AG04450 (cell line): ENCODE data around the gene RPH3AL. TPM values are rescaled to one million over a fixed set of nuclear protein-coding genes. Genes with fewer than 3 reads are reported as not detected.
"Not testable (repeated sequence)": the region's sequence is repeated elsewhere in the genome, so short reads cannot be mapped to it uniquely, and the experiment has no call there.

Experiments used
- CTCF ChIA-PET: fragments of 300-600, 350-600 bp; formaldehyde crosslinking; extraction: SDS; loops from one replicate; lab custom pipeline; 2022; ENCODE audit warnings: antibody characterized with exemption, inconsistent platforms; lab: Charles Lee
- POLR2A ChIA-PET: fragments of 350-600 bp; formaldehyde crosslinking; extraction: SDS; loops from one replicate; lab custom pipeline; 2021; ENCODE audit warnings: antibody characterized with exemption, inconsistent platforms; lab: Yijun Ruan, JAX
- DNase-seq: peaks from one replicate; pipeline ENCODE4 v3.0.0-alpha.2; 2011; ENCODE audit warnings: low read depth, low spot score
- H3K27ac ChIP-seq: one replicate; pipeline ENCODE4 v1.5.1; 2012; ENCODE audit warnings: low read depth, low read length, control low read depth
- H3K27me3 ChIP-seq: one replicate; pipeline ENCODE4 v1.6.0; 2012; ENCODE audit warnings: low read length; ENCODE audit not compliant: control insufficient read depth, insufficient read depth
- H3K4me3 ChIP-seq: 2 replicates; pipeline ENCODE4 v1.5.1; 2011; ENCODE audit warnings: mild to moderate bottlenecking, low read depth, low read length, control low read depth
- H3K9me3 ChIP-seq: 2 replicates; pipeline ENCODE4 v1.5.1; 2012; ENCODE audit warnings: low read length; ENCODE audit not compliant: control insufficient read depth, insufficient read depth
- CTCF ChIP-seq: IDR thresholded peaks from 2 replicates; pipeline ENCODE4 v1.5.1; 2011; ENCODE audit warnings: low read depth, low read length, control low read depth, inconsistent platforms
- polyA plus RNA-seq: library from polyadenylated mRNA; depleted of rRNA; stranded (reverse); fragments of >200 nt; gene quantifications from 2 replicates; pipeline ENCODE4 v1.2.3, GENCODE V29; 2011

RPH3AL gene
- polyA plus RNA-seq, 1 experiment: 1.3 TPM

- no peak overlapping the region for H3K27ac ChIP-seq
- POLR2A ChIA-PET: no interaction called here
- H3K9me3 ChIP-seq: peaks cover 45% of the 10 kb centered on the region
- H3K27me3 ChIP-seq: no peaks in the 10 kb centered on the region
- CTCF ChIA-PET: no interaction called here
- no peak overlapping the region for H3K4me3 ChIP-seq
- DNase-seq: no peak
- no peak for TF ChIP-seq CTCF
Measured at GRCh38 chr17:247767-248166, 104.8 kb downstream of the RPH3AL start.

- DNase-seq: no peak
- ChIA-PET POLR2A (no interaction called here), CTCF (no interaction called here)
- no peak overlapping the region for H3K27ac ChIP-seq
- H3K9me3 ChIP-seq: peaks cover 45% of the 10 kb centered on the region
- TF ChIP-seq CTCF: no peak
- H3K4me3 ChIP-seq: no peak overlapping the region
- H3K27me3 ChIP-seq: no peaks in the 10 kb centered on the region
Measured at GRCh38 chr17:246851-247421, 105.7 kb downstream of the RPH3AL start.

GRCh38 chr17:246226-246625, 106.4 kb downstream of the RPH3AL start:
- Histone ChIP-seq H3K4me3 (no peak overlapping the region), H3K27me3 (no peaks in the 10 kb centered on the region), H3K9me3 (peaks cover 39% of the 10 kb centered on the region), H3K27ac (no peak overlapping the region)
- CTCF ChIA-PET: no interaction called here
- no peak for DNase-seq
- POLR2A ChIA-PET: no interaction called here
- TF ChIP-seq CTCF: no peak

GRCh38 chr17:245611-246010, 107.0 kb downstream of the RPH3AL start:
- POLR2A ChIA-PET: no interaction called here
- no peak for DNase-seq
- Histone ChIP-seq H3K27ac (no peak overlapping the region), H3K9me3 (peaks cover 34% of the 10 kb centered on the region), H3K4me3 (no peak overlapping the region), H3K27me3 (no peaks in the 10 kb centered on the region)
- CTCF ChIA-PET: no interaction called here
- no peak for TF ChIP-seq CTCF

GRCh38 chr17:245020-245419, 107.6 kb downstream of the RPH3AL start:
- H3K4me3 ChIP-seq: no peak overlapping the region
- H3K27ac ChIP-seq: no peak overlapping the region
- no peak for DNase-seq
- CTCF ChIA-PET: no interaction called here
- no peaks in the 10 kb centered on the region for H3K27me3 ChIP-seq
- no peak for TF ChIP-seq CTCF
- POLR2A ChIA-PET: no interaction called here
- peaks cover 31% of the 10 kb centered on the region for H3K9me3 ChIP-seq

GRCh38 chr17:243924-244323, 108.7 kb downstream of the RPH3AL start:
- POLR2A ChIA-PET, H3K27me3 ChIP-seq, H3K27ac ChIP-seq, H3K4me3 ChIP-seq, CTCF ChIA-PET, DNase-seq: not testable (repeated sequence)
- peaks cover 28% of the 10 kb centered on the region for H3K9me3 ChIP-seq
